Fibroblast of lung (primary cell): ENCODE measurements around the gene PRR19. TPM values are rescaled to one million over a fixed set of nuclear protein-coding genes. Genes with fewer than 3 reads are reported as not detected.

Experiments
- DNase-seq, 2 donors: peaks; one replicate each; pipeline versions ENCODE4 v3.0.0 to v3.0.0-alpha.2; 2010; ENCODE audit warnings: low read depth in 2 of 2
- H2AFZ ChIP-seq: 2 replicates; pipeline ENCODE4 v1.5.1; 2012; ENCODE audit warnings: low read length, control low read depth, inconsistent platforms
- H3K27ac ChIP-seq: 2 replicates; pipeline ENCODE4 v1.5.1; 2011; ENCODE audit warnings: low read length, control low read depth; ENCODE audit not compliant: insufficient read depth
- H3K27me3 ChIP-seq: 2 replicates; pipeline ENCODE4 v1.5.1; 2011; ENCODE audit warnings: mild to moderate bottlenecking, low read length; ENCODE audit not compliant: control insufficient read depth, insufficient read depth
- H3K36me3 ChIP-seq: 2 replicates; pipeline ENCODE4 v1.5.1; 2011; ENCODE audit warnings: low read length; ENCODE audit not compliant: control insufficient read depth, insufficient read depth
- H3K4me1 ChIP-seq: 2 replicates; pipeline ENCODE4 v1.5.1; 2011; ENCODE audit warnings: low read length; ENCODE audit not compliant: control insufficient read depth, insufficient read depth; ENCODE audit errors: extremely low read depth
- H3K4me2 ChIP-seq: 2 replicates; pipeline ENCODE4 v1.5.1; 2011; ENCODE audit warnings: low read length, control low read depth; ENCODE audit not compliant: insufficient read depth; ENCODE audit errors: extremely low read depth
- H3K4me3 ChIP-seq, 4 experiments: fragments of 200-600 bp in 1 of 4; sonication (generic) in 1 of 4; replicated peaks in 1 of 4; 2 replicates each; pipeline ENCODE4 v1.5.1; 2011 to 2016; ENCODE audit warnings: low read length in 4 of 4, low read depth in 3 of 4, mild to moderate bottlenecking in 3 of 4, control low read depth in 2 of 4, inconsistent platforms in 1 of 4, mixed read lengths in 1 of 4; ENCODE audit not compliant: insufficient read depth in 1 of 4; ENCODE audit errors: control extremely low read depth in 1 of 4
- H3K79me2 ChIP-seq: 2 replicates; pipeline ENCODE4 v1.5.1; 2012; ENCODE audit warnings: mild to moderate bottlenecking, low read length, inconsistent platforms; ENCODE audit not compliant: control insufficient read depth, insufficient read depth
- H3K9ac ChIP-seq: 2 replicates; pipeline ENCODE4 v1.5.1; 2011; ENCODE audit warnings: mild to moderate bottlenecking, low read length, control low read depth; ENCODE audit not compliant: insufficient read depth
- H3K9me3 ChIP-seq: 2 replicates; pipeline ENCODE4 v1.5.1; 2012; ENCODE audit warnings: low read depth, low read length; ENCODE audit not compliant: control insufficient read depth, insufficient read depth
- H4K20me1 ChIP-seq: 2 replicates; pipeline ENCODE4 v1.5.1; 2011; ENCODE audit warnings: low read length; ENCODE audit not compliant: control insufficient read depth, insufficient read depth; ENCODE audit errors: extremely low read depth
- CTCF ChIP-seq, 2 donors: IDR thresholded peaks in 1 of 2; conservative IDR thresholded peaks in 1 of 2; 1 replicate in 1 of 2; 2 replicates in 1 of 2; pipeline ENCODE4 v1.5.1; 2011 to 2012; ENCODE audit warnings: low read length in 2 of 2, control low read depth in 1 of 2, inconsistent platforms in 1 of 2, low read depth in 1 of 2, mild to moderate bottlenecking in 1 of 2
- EZH2 ChIP-seq: IDR thresholded peaks from 2 replicates; pipeline ENCODE4 v1.5.1; 2012; ENCODE audit warnings: low read length, control low read depth, mild to moderate bottlenecking; ENCODE audit errors: missing control alignments
- polyA plus RNA-seq, 2 donors: library from polyadenylated mRNA; depleted of rRNA in 1 of 2; stranded (reverse) in 1 of 2; unstranded in 1 of 2; fragments of >200 nt; gene quantifications; 2 replicates each; pipeline ENCODE4 v1.2.1, GENCODE V29; 2011 to 2012; ENCODE audit warnings: missing spikeins in 1 of 2
- total RNA-seq: library from RNA; depleted of rRNA; stranded (reverse); fragments of >200 nt; gene quantifications from 2 replicates; pipeline ENCODE4 v1.2.1, GENCODE V29; 2014

The PRR19 gene
- total and polyA plus RNA-seq, 2 donors (not counting 1 experiment from before 2014, with no cell fraction given): 0.17 to 0.39 TPM

- H3K79me2 ChIP-seq: peaks cover 59% of the 10 kb centered on the region
- H3K9ac ChIP-seq: peak overlapping the region; percentile 95
- H3K27ac ChIP-seq: peak overlapping the region; percentile 93
- H2AFZ ChIP-seq: no peak overlapping the region
- peak; percentile 43 for DNase-seq
- TF ChIP-seq CTCF (conservative IDR thresholded peaks at IDR 0.05 in 1 of 2, IDR thresholded peaks at IDR 0.05 in 1 of 2; ENCODE audit: low read depth in 1 of 2, low read length in 2 of 2) (no peak), EZH2 (no peak)
- H4K20me1 ChIP-seq: no peaks in the 10 kb centered on the region
- peak overlapping the region; percentile 68 for H3K4me2 ChIP-seq
- peaks cover 12% of the 10 kb centered on the region for H3K36me3 ChIP-seq
- no peaks in the 10 kb centered on the region for H3K27me3 ChIP-seq
- peak overlapping the region; percentile 84 to 98 (median 92) for H3K4me3 ChIP-seq
- H3K9me3 ChIP-seq: no peaks in the 10 kb centered on the region
- H3K4me1 ChIP-seq: peaks cover 23% of the 10 kb centered on the region
Observed at GRCh38 chr19:42253245-42254088, 48.5 kb upstream of the PRR19 start.

- peak overlapping the region; percentile 95 for H3K9ac ChIP-seq
Observed at GRCh38 chr19:42254089-42254849, 47.7 kb upstream of the PRR19 start.

More at GRCh38 chr19:42254089-42254849, 47.7 kb upstream of the PRR19 start:
- Histone ChIP-seq H3K27ac (peak overlapping the region; percentile 93), H3K9me3 (no peaks in the 10 kb centered on the region), H3K27me3 (no peaks in the 10 kb centered on the region), H3K4me3 (peak overlapping the region; percentile 84 to 98 (median 92)), H3K36me3 (peaks cover 8% of the 10 kb centered on the region), H3K4me1 (peaks cover 23% of the 10 kb centered on the region), H4K20me1 (no peaks in the 10 kb centered on the region), H2AFZ (no peak overlapping the region), H3K79me2 (peaks cover 52% of the 10 kb centered on the region), H3K4me2 (no peak overlapping the region)
- TF ChIP-seq CTCF (conservative IDR thresholded peaks at IDR 0.05 in 1 of 2, IDR thresholded peaks at IDR 0.05 in 1 of 2; ENCODE audit: low read depth in 1 of 2, low read length in 2 of 2) (no peak), EZH2 (no peak)
- peak; percentile 57 to 60 for DNase-seq
